ENCODE results near the gene PHF2. TPM values are rescaled to one million over a fixed set of nuclear protein-coding genes. Genes with fewer than 3 reads are reported as not detected.

PHF2 gene
- total and polyA plus RNA-seq, 9 of the 15 experiments (the other 6 are each of a cell fraction or from before 2014, with no cell fraction given): 0.37 to 14.4 (median 8.1) TPM

DNA sequence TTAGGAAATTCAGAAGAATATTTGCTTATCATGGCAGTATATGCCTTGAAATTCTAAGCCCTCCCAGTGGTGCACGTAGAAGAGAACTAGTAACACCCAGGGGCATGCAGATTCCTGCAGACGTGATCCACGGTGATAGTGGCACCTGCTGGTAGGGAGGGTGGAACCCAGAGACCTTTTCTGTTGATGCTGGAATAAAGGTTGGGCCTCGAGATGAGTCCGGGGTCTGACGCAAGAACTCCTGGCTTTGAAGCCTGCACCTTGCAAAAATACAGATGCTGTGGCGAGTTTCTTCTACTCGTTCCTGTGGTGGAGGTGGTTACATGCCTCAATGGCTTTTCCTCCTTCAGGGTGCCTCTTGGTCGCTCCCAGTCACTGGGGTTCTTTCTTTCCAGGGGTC, 39.5 kb upstream of the PHF2 start:
- BruUV-seq (replicated peaks): no TSS peak
- H2AFZ ChIP-seq (ENCODE audit: low read depth, low read length): no peak overlapping the region
- H3K4me3 ChIP-seq: no peak overlapping the region
- no peaks in the 10 kb centered on the region for H3K27me3 ChIP-seq (ENCODE audit: control insufficient read depth in 2 of 2, insufficient read depth in 2 of 2, low read length in 2 of 2)
- no peak for ATAC-seq
- H3K9me3 ChIP-seq (replicated peaks; ENCODE audit: control insufficient read depth, insufficient read depth, low read depth, low read length): no peaks in the 10 kb centered on the region
- POLR2A ChIA-PET: no interaction called here
- no peak overlapping the region for H3K9ac ChIP-seq (ENCODE audit: insufficient read depth in 1 of 2, low read depth in 2 of 2, low read length in 2 of 2)
- TF ChIP-seq PHTF2 (CRISPR knock-in tag; IDR thresholded peaks at IDR 0.05) (no peak), CREBBP (IDR thresholded peaks at IDR 0.05; ENCODE audit: low read depth, low read length) (no peak), CEBPB (tag; IDR thresholded peaks at IDR 0.05) (no peak), CCAR2 (IDR thresholded peaks at IDR 0.05; ENCODE audit: low read depth, low read length) (no peak), SLC30A9 (CRISPR knock-in tag; IDR thresholded peaks at IDR 0.05) (no peak), NUFIP1 (IDR thresholded peaks at IDR 0.05; ENCODE audit: partially characterized antibody) (no peak), HDAC6 (IDR thresholded peaks at IDR 0.05; ENCODE audit: low read depth, low read length) (no peak), ZFP30 (CRISPR knock-in tag; IDR thresholded peaks at IDR 0.05; ENCODE audit: borderline replicate concordance) (no peak), NONO (IDR thresholded peaks at IDR 0.05; ENCODE audit: low read depth in 2 of 2, low read length in 1 of 2) (no peak)
- TF ChIP-seq, protein P1, sequence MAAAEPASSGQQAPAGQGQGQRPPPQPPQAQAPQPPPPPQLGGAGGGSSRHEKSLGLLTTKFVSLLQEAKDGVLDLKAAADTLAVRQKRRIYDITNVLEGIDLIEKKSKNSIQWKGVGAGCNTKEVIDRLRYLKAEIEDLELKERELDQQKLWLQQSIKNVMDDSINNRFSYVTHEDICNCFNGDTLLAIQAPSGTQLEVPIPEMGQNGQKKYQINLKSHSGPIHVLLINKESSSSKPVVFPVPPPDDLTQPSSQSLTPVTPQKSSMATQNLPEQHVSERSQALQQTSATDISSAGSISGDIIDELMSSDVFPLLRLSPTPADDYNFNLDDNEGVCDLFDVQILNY (CRISPR knock-in tag; IDR thresholded peaks at IDR 0.05): no peak
- TF ChIP-seq, protein P2, sequence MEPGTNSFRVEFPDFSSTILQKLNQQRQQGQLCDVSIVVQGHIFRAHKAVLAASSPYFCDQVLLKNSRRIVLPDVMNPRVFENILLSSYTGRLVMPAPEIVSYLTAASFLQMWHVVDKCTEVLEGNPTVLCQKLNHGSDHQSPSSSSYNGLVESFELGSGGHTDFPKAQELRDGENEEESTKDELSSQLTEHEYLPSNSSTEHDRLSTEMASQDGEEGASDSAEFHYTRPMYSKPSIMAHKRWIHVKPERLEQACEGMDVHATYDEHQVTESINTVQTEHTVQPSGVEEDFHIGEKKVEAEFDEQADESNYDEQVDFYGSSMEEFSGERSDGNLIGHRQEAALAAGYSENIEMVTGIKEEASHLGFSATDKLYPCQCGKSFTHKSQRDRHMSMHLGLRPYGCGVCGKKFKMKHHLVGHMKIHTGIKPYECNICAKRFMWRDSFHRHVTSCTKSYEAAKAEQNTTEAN (CRISPR knock-in tag; IDR thresholded peaks at IDR 0.05): no peak
- CTCF ChIA-PET (ENCODE audit: low intra/inter-chr PET ratio): no interaction called here
- no peaks in the 10 kb centered on the region for H3K4me1 ChIP-seq (replicated peaks in 1 of 2; ENCODE audit: control insufficient read depth in 2 of 2, insufficient read depth in 2 of 2, low read length in 2 of 2)
- WGBS (ENCODE audit: insufficient coverage, low coverage, missing lambda C conversion rate): 83% methylated on average over 9 of the region's 9 CpGs
- no peak for FAIRE-seq
- no peaks in the 10 kb centered on the region for H4K20me1 ChIP-seq (replicated peaks; ENCODE audit: control insufficient read depth, insufficient read depth, low read length)
- in situ Hi-C loops (cut with MboI): no loop called here
- H3K4me2 ChIP-seq (ENCODE audit: insufficient read depth, low read length): no peak overlapping the region
- intact Hi-C loops (cut with micrococcal nuclease): no loop called here
- no peak overlapping the region for H3K27ac ChIP-seq (ENCODE audit: extremely low read depth, low read depth, low read length)
- DNase-seq (ENCODE audit: extremely low read depth in 1 of 4, low spot score in 3 of 4): no peak
- no peaks in the 10 kb centered on the region; the same call in 2 of the 3 replicates for H3K79me2 ChIP-seq (ENCODE audit: control insufficient read depth, insufficient read depth, low read length)
- peaks cover 95% of the 10 kb centered on the region for H3K36me3 ChIP-seq (ENCODE audit: control insufficient read depth, insufficient read depth, low read length)
- no peaks in the 10 kb centered on the region for H3K9me1 ChIP-seq (ENCODE audit: control insufficient read depth, insufficient read depth, low read length)
